A673 (cell line): Measurements from ENCODE around the gene FADD.
A peak's percentile ranks its signal among the peaks of the same experiment; 100 is the strongest.

Experiments used
- EZH2 ChIP-seq: fragments of 200-600 bp; sonication (generic); IDR thresholded peaks from 2 replicates; pipeline ENCODE4 v1.6.1; 2017; ENCODE audit warnings: borderline replicate concordance, low read depth, mild to moderate bottlenecking, mixed read lengths, antibody characterized with exemption, low read length; ENCODE audit not compliant: poor library complexity, severe bottlenecking
- TF ChIP-seq, protein P1 (sequence below): fragments of 300-800, 200-600 bp; sonication (generic); conservative IDR thresholded peaks from 2 replicates; pipeline ENCODE4 v1.5.1; 2017; ENCODE audit warnings: low read depth, mild to moderate bottlenecking, antibody characterized with exemption, low read length, moderate library complexity, mixed read lengths

DNA sequence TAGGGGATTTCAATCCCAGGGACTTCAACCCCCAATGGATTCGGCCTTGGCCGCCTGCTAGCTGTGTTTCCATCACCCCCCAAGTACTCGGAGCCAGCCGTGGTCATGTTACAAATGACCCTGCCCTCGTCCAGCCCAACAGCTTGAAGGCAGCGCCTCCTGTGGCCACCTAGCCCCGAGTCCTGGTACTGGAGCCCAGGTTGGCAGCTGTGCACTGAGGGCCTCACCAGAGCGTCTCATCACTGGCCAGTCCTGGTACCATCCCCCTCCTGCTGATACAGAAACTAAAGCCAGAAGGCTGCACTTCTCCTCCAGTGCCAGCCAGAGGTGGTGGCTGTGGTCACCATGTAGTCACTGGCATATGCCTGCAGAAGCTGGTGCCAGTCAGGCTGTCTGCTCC, 44.9 kb upstream of the FADD start:
- TF ChIP-seq, protein P1, sequence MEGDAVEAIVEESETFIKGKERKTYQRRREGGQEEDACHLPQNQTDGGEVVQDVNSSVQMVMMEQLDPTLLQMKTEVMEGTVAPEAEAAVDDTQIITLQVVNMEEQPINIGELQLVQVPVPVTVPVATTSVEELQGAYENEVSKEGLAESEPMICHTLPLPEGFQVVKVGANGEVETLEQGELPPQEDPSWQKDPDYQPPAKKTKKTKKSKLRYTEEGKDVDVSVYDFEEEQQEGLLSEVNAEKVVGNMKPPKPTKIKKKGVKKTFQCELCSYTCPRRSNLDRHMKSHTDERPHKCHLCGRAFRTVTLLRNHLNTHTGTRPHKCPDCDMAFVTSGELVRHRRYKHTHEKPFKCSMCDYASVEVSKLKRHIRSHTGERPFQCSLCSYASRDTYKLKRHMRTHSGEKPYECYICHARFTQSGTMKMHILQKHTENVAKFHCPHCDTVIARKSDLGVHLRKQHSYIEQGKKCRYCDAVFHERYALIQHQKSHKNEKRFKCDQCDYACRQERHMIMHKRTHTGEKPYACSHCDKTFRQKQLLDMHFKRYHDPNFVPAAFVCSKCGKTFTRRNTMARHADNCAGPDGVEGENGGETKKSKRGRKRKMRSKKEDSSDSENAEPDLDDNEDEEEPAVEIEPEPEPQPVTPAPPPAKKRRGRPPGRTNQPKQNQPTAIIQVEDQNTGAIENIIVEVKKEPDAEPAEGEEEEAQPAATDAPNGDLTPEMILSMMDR: peak; percentile 38
- TF ChIP-seq EZH2: no peak
